ENCODE results near the gene PSMB11.

The PSMB11 gene

GRCh38 chr14:23041729-23042128, 283 bp upstream of the PSMB11 start:
- TF ChIP-seq, protein P1, sequence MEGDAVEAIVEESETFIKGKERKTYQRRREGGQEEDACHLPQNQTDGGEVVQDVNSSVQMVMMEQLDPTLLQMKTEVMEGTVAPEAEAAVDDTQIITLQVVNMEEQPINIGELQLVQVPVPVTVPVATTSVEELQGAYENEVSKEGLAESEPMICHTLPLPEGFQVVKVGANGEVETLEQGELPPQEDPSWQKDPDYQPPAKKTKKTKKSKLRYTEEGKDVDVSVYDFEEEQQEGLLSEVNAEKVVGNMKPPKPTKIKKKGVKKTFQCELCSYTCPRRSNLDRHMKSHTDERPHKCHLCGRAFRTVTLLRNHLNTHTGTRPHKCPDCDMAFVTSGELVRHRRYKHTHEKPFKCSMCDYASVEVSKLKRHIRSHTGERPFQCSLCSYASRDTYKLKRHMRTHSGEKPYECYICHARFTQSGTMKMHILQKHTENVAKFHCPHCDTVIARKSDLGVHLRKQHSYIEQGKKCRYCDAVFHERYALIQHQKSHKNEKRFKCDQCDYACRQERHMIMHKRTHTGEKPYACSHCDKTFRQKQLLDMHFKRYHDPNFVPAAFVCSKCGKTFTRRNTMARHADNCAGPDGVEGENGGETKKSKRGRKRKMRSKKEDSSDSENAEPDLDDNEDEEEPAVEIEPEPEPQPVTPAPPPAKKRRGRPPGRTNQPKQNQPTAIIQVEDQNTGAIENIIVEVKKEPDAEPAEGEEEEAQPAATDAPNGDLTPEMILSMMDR (IDR thresholded peaks at IDR 0.05; ENCODE audit: low read depth, low read length, poor library complexity, severe bottlenecking) = no peak
- TF ChIP-seq EZH2phosphoT487 (IDR thresholded peaks at IDR 0.05; ENCODE audit: borderline replicate concordance, low read length) = no peak
- no peak overlapping the region for H3K4me2 ChIP-seq (ENCODE audit: low read length)
- no peak overlapping the region for H3K4me3 ChIP-seq (ENCODE audit: low read length)
- no peaks in the 10 kb centered on the region for H4K20me1 ChIP-seq (ENCODE audit: control insufficient read depth, insufficient read depth, low read depth, low read length)
- H3K9me3 ChIP-seq (ENCODE audit: control insufficient read depth, insufficient read depth, low read length) = no peaks in the 10 kb centered on the region
- H3K36me3 ChIP-seq (ENCODE audit: control insufficient read depth, low read length) = no peaks in the 10 kb centered on the region
- H3K9me2 ChIP-seq (replicated peaks; ENCODE audit: control insufficient read depth, low read length) = no peaks in the 10 kb centered on the region
- no peaks in the 10 kb centered on the region for H3K4me1 ChIP-seq (ENCODE audit: control insufficient read depth, low read length)
- no peaks in the 10 kb centered on the region for H3K27me3 ChIP-seq (ENCODE audit: control insufficient read depth, low read length)
- no peaks in the 10 kb centered on the region for H3F3A ChIP-seq (ENCODE audit: control insufficient read depth, insufficient read depth)
- H3K79me2 ChIP-seq (ENCODE audit: control insufficient read depth, low read length) = no peaks in the 10 kb centered on the region
- H3K27ac ChIP-seq (ENCODE audit: low read depth, low read length) = no peak overlapping the region

DNA sequence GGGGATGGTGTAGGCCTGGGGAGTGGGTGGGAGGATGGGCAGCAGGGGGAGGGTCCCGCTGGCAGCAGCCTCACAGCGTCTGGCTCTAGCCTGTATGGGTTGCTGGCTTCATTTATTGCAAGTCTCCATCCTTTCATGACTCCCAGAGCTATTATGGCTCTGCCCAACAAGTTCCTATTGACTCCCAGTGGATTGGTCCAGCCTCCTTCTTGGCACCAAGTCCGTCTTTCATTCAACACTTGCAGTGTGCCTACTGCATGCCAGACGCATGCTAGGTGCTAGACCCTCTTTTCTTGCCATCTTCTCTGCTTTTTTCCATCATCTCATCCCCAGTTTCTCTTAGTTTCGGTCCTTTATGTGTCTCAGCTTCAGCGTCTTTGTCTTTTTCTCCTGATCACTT, 1.1 kb downstream of the PSMB11 start:
- Histone ChIP-seq H3K27ac (ENCODE audit: low read depth, low read length) (no peak overlapping the region), H3K4me3 (ENCODE audit: low read length) (no peak overlapping the region), H3K9me3 (ENCODE audit: control insufficient read depth, insufficient read depth, low read length) (no peaks in the 10 kb centered on the region), H3F3A (ENCODE audit: control insufficient read depth, insufficient read depth) (no peaks in the 10 kb centered on the region), H3K4me2 (ENCODE audit: low read length) (no peak overlapping the region), H4K20me1 (ENCODE audit: control insufficient read depth, insufficient read depth, low read depth, low read length) (no peaks in the 10 kb centered on the region), H3K27me3 (ENCODE audit: control insufficient read depth, low read length) (no peaks in the 10 kb centered on the region), H3K9me2 (replicated peaks; ENCODE audit: control insufficient read depth, low read length) (no peaks in the 10 kb centered on the region), H3K4me1 (ENCODE audit: control insufficient read depth, low read length) (no peaks in the 10 kb centered on the region), H3K79me2 (ENCODE audit: control insufficient read depth, low read length) (no peaks in the 10 kb centered on the region), H3K36me3 (ENCODE audit: control insufficient read depth, low read length) (no peaks in the 10 kb centered on the region)
- no peak for TF ChIP-seq EZH2phosphoT487 (IDR thresholded peaks at IDR 0.05; ENCODE audit: borderline replicate concordance, low read length)
- TF ChIP-seq, protein P1 (IDR thresholded peaks at IDR 0.05; ENCODE audit: low read depth, low read length, poor library complexity, severe bottlenecking) = no peak

- Histone ChIP-seq H3K9me2 (replicated peaks; ENCODE audit: control insufficient read depth, low read length) (no peaks in the 10 kb centered on the region), H3F3A (ENCODE audit: control insufficient read depth, insufficient read depth) (no peaks in the 10 kb centered on the region), H3K4me1 (ENCODE audit: control insufficient read depth, low read length) (no peaks in the 10 kb centered on the region), H3K36me3 (ENCODE audit: control insufficient read depth, low read length) (no peaks in the 10 kb centered on the region), H3K79me2 (ENCODE audit: control insufficient read depth, low read length) (no peaks in the 10 kb centered on the region), H3K27ac (ENCODE audit: low read depth, low read length) (no peak overlapping the region), H3K4me2 (ENCODE audit: low read length) (no peak overlapping the region), H4K20me1 (ENCODE audit: control insufficient read depth, insufficient read depth, low read depth, low read length) (no peaks in the 10 kb centered on the region), H3K27me3 (ENCODE audit: control insufficient read depth, low read length) (no peaks in the 10 kb centered on the region), H3K4me3 (ENCODE audit: low read length) (no peak overlapping the region), H3K9me3 (ENCODE audit: control insufficient read depth, insufficient read depth, low read length) (no peaks in the 10 kb centered on the region)
- TF ChIP-seq, protein P1 (IDR thresholded peaks at IDR 0.05; ENCODE audit: low read depth, low read length, poor library complexity, severe bottlenecking) = no peak
Measured at GRCh38 chr14:23043754-23044153, 1.7 kb downstream of the PSMB11 start.

DNA sequence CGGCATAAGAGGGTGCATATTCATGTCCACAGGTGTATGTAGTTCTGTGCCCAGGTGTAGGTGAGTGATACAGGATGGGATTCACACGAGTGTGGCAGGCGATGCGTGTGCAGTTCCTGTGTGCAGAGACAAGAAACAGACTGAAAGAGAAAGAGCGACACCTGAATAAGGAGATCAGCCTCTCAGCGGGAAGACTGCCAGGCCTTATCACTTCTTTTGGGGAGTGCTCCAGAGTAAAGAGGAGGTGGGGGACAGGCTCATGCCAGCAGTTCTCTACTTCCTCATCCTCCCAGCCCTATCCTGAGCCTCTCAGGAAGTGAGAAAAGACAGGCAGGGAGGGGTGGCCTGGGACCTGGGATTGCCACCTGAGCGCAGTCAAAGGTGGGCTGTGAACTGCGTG, 2.8 kb downstream of the PSMB11 start:
- H3K4me2 ChIP-seq (ENCODE audit: low read length) = no peak overlapping the region
- H3F3A ChIP-seq (ENCODE audit: control insufficient read depth, insufficient read depth) = no peaks in the 10 kb centered on the region
- H3K36me3 ChIP-seq (ENCODE audit: control insufficient read depth, low read length) = no peaks in the 10 kb centered on the region
- H3K9me3 ChIP-seq (ENCODE audit: control insufficient read depth, insufficient read depth, low read length) = no peaks in the 10 kb centered on the region
- no peak overlapping the region for H3K27ac ChIP-seq (ENCODE audit: low read depth, low read length)
- TF ChIP-seq, protein P1 (IDR thresholded peaks at IDR 0.05; ENCODE audit: low read depth, low read length, poor library complexity, severe bottlenecking) = no peak
- TF ChIP-seq EZH2phosphoT487 (IDR thresholded peaks at IDR 0.05; ENCODE audit: borderline replicate concordance, low read length) = no peak
- no peaks in the 10 kb centered on the region for H3K4me1 ChIP-seq (ENCODE audit: control insufficient read depth, low read length)
- H3K4me3 ChIP-seq (ENCODE audit: low read length) = no peak overlapping the region
- no peaks in the 10 kb centered on the region for H3K9me2 ChIP-seq (replicated peaks; ENCODE audit: control insufficient read depth, low read length)
- no peaks in the 10 kb centered on the region for H3K79me2 ChIP-seq (ENCODE audit: control insufficient read depth, low read length)
- no peaks in the 10 kb centered on the region for H4K20me1 ChIP-seq (ENCODE audit: control insufficient read depth, insufficient read depth, low read depth, low read length)
- H3K27me3 ChIP-seq (ENCODE audit: control insufficient read depth, low read length) = no peaks in the 10 kb centered on the region
